Ovary (tissue), 3 donors: ENCODE results near the gene RDH12.

ENCODE experiments used
- CTCF ChIP-seq, 3 donors: fragments of 450-650 bp in 2 of 3; fragments of 200-600 bp in 1 of 3; IDR thresholded peaks; one replicate each; pipeline versions ENCODE4 v1.5.1 to v1.8.0; 2016 to 2022; ENCODE audit warnings: antibody characterized with exemption in 3 of 3, mild to moderate bottlenecking in 1 of 3
- EP300 ChIP-seq: sonication (generic); formaldehyde crosslinking; IDR thresholded peaks from one replicate; pipeline ENCODE4 v1.6.1; 2017; ENCODE audit warnings: antibody characterized with exemption
- POLR2A ChIP-seq: fragments of 450-650 bp; IDR thresholded peaks from one replicate; pipeline ENCODE4 v1.6.1; 2017; ENCODE audit warnings: antibody characterized with exemption, mild to moderate bottlenecking, moderate library complexity
- donor health status: DM: no; HTN: no; CAD: no.

GRCh38 chr14:67652189-67652588, 49.5 kb upstream of the RDH12 start:
- TF ChIP-seq CTCF (IDR thresholded peaks at IDR 0.05) (no peak), POLR2A (no peak), EP300 (no peak)
